ENCODE measurements around the gene GPR155.
A peak's percentile ranks its signal among the peaks of the same experiment; 100 is the strongest.
"Not testable (repeated sequence)": the region's sequence is repeated elsewhere in the genome, so short reads cannot be mapped to it uniquely, and the experiment has no call there.

The GPR155 gene

DNA sequence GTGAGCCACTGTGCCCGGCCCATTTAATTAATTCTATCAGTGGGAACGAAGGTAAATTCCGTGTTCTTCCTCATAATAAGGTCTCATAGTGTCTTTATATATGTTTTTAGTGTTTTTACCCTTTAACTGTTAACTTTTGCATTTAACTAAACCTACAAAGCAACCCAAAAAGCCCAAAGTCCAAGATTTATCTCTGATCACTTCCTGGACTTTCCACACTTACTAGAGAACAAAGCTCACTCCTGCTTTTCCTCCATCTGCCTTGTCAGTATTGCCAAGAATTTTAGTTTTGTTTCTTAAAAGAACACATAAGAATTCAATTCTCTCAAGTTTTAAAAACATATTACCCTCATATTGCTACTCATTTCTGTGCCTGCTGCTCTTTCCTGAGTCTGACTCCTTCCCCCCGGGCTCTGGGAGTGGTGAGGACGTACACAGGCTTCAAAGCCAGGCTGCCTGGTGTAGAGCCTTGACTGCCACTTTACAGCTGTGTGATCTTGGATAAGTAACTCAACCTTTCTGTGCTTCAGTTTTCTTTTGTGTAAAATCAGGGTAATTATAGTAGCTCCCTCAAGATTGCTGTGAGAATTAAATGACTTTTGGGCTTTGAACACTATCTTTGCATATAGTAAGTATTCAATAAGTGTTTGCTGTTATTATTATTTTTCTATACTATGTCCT, 24.9 kb upstream of the GPR155 start:
- Histone ChIP-seq H3K9ac (ENCODE audit: low read length) (no peak overlapping the region), H3K4me3 (ENCODE audit: low read depth in 1 of 2, low read length in 2 of 2) (no peak overlapping the region), H3K36me3 (ENCODE audit: insufficient read depth, low read length) (no peaks in the 10 kb centered on the region), H3K4me1 (ENCODE audit: insufficient read depth, low read length) (no peaks in the 10 kb centered on the region), H3K27me3 (ENCODE audit: control insufficient read depth in 1 of 2, insufficient read depth in 2 of 2, low read length in 2 of 2) (no peaks in the 10 kb centered on the region), H3K9me3 (ENCODE audit: low read length) (no peaks in the 10 kb centered on the region), H3K27ac (ENCODE audit: low read depth, low read length) (no peak overlapping the region)

DNA sequence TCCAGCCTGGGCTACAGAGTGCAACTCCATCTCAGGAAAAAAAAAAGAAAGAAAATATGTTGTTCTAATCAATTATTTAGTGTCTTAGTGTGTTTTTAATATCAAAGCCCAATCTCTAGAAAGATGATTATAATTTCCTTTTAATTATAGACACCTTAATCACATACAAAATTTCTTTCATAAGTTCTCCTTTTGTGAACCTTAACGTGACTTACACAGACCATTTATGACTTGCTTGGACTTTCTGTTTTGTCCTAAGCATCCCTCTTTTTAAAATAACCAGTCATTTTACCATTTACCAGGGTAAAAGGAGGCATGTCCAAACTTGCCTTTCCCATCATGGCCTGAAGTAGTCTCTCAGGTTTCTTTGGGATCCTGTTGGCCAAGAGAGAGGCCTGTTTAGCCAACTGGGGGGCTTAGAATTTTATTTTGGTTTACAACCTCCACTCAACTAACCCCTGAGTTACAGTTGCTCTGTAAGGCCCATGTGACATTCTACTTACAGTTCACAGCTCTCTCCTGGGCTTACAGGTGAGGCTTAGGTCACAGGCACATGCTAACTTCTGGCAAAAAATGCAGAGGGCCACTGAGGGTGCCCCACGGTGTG, 23.9 kb upstream of the GPR155 start:
- Histone ChIP-seq H3K36me3 (ENCODE audit: insufficient read depth, low read length) (no peaks in the 10 kb centered on the region), H3K4me3 (ENCODE audit: low read depth in 1 of 2, low read length in 2 of 2) (no peak overlapping the region), H3K27ac (ENCODE audit: low read depth, low read length) (no peak overlapping the region), H3K9ac (ENCODE audit: low read length) (no peak overlapping the region), H3K9me3 (ENCODE audit: low read length) (no peaks in the 10 kb centered on the region), H3K4me1 (ENCODE audit: insufficient read depth, low read length) (no peaks in the 10 kb centered on the region), H3K27me3 (ENCODE audit: control insufficient read depth in 1 of 2, insufficient read depth in 2 of 2, low read length in 2 of 2) (no peaks in the 10 kb centered on the region)

DNA sequence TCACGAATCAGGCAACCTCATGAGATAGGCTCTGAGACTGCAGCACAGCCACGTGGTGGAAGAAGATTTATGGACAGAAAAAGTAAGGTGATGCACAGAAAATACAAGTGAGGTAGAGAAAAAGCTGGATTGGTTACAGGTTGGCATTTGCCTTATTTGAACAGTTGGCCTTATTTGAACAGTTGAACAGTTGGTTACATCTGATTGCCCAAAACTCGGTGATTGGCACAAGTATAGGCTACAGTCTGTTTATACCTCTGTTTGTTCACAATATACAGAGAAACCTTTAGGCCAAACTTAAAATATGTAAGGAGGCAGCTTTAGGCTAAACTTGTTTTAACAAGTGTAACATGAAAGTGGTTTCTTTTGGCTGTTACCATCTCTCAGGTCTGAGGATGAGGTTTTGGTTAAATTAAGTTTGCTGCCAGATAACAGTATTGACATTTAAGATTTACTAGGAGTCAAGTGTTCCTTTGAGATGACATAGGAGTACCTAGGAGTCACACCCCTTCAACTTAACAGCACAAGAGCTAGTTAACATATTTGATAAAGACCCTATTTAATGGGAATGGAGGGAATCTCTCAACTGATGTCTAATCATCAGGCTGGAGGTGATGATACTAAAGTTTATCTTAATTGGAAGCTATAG, 16.5 kb upstream of the GPR155 start:
- Histone ChIP-seq H3K27ac (ENCODE audit: low read depth, low read length) (no peak overlapping the region), H3K4me1 (ENCODE audit: insufficient read depth, low read length) (no peaks in the 10 kb centered on the region), H3K9ac (ENCODE audit: low read length) (no peak overlapping the region)

DNA sequence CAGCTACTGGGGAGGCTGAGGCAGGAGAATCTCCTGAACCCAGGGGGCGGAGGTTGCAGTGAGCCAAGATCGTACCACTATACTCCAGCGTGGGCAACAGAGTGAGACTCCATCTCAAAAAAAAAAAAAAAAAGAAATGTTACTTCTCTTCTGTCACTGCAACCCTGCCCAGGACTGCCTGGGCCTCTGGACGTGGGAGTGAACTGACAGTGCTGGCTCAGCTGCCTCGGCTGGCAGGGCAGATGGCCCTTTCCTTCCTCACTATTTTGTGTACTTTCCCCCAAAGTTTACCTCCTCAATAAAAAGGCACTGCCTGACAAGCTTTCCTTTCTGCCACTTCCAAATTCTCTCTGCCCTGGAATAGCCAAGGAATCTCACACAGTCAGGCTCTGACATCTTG, 12.5 kb upstream of the GPR155 start:
- Histone ChIP-seq H3K4me3 (ENCODE audit: low read depth in 1 of 2, low read length in 2 of 2) (no peak overlapping the region), H3K27ac (ENCODE audit: low read depth, low read length) (no peak overlapping the region), H3K36me3 (ENCODE audit: insufficient read depth, low read length) (no peaks in the 10 kb centered on the region), H3K4me1 (ENCODE audit: insufficient read depth, low read length) (no peaks in the 10 kb centered on the region), H3K27me3 (ENCODE audit: control insufficient read depth in 1 of 2, insufficient read depth in 2 of 2, low read length in 2 of 2) (no peaks in the 10 kb centered on the region), H3K9me3 (ENCODE audit: low read length) (no peaks in the 10 kb centered on the region), H3K9ac (ENCODE audit: low read length) (no peak overlapping the region)

More for the DNA sequence above, 16.5 kb upstream of the GPR155 start:
- Histone ChIP-seq H3K9me3 (ENCODE audit: low read length) (no peaks in the 10 kb centered on the region), H3K36me3 (ENCODE audit: insufficient read depth, low read length) (no peaks in the 10 kb centered on the region), H3K4me3 (ENCODE audit: low read depth in 1 of 2, low read length in 2 of 2) (no peak overlapping the region), H3K27me3 (ENCODE audit: control insufficient read depth in 1 of 2, insufficient read depth in 2 of 2, low read length in 2 of 2) (no peaks in the 10 kb centered on the region)

DNA sequence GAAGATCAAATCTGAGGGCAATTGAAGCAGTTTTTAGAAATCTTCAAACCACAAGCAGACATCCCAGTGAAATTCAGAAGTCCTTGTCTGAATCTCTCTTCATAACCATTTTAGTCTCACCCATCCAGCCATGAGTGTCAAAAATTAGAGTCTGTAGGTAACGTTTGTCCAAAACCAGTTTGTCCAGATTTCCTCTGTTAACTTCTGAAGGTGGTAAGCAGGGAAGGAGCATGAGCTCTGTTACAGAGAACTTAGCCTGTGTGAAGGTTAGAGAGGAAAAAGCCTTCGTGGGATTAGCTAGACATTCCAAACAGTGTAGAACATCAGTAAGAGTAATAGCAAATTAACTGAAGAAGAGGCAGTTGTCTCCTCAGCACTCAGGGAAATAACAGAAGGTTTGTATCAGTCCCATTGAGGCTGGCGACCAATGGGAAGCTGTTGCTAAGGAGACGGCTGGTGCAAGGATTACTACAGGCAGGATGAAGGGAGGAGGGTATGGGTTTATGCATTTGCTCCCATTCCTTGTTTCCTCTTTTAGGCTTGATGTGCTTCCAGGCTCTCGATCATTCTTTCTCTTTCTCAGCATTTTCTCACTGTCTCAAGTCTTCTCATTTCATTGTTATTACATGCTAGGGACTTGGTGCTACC, 8.7 kb upstream of the GPR155 start:
- Histone ChIP-seq H3K9ac (ENCODE audit: low read length) (no peak overlapping the region), H3K27me3 (ENCODE audit: control insufficient read depth in 1 of 2, insufficient read depth in 2 of 2, low read length in 2 of 2) (no peaks in the 10 kb centered on the region), H3K4me3 (ENCODE audit: low read depth in 1 of 2, low read length in 2 of 2) (no peak overlapping the region), H3K27ac (ENCODE audit: low read depth, low read length) (no peak overlapping the region), H3K9me3 (ENCODE audit: low read length) (no peaks in the 10 kb centered on the region), H3K36me3 (ENCODE audit: insufficient read depth, low read length) (no peaks in the 10 kb centered on the region), H3K4me1 (ENCODE audit: insufficient read depth, low read length) (no peaks in the 10 kb centered on the region)

DNA sequence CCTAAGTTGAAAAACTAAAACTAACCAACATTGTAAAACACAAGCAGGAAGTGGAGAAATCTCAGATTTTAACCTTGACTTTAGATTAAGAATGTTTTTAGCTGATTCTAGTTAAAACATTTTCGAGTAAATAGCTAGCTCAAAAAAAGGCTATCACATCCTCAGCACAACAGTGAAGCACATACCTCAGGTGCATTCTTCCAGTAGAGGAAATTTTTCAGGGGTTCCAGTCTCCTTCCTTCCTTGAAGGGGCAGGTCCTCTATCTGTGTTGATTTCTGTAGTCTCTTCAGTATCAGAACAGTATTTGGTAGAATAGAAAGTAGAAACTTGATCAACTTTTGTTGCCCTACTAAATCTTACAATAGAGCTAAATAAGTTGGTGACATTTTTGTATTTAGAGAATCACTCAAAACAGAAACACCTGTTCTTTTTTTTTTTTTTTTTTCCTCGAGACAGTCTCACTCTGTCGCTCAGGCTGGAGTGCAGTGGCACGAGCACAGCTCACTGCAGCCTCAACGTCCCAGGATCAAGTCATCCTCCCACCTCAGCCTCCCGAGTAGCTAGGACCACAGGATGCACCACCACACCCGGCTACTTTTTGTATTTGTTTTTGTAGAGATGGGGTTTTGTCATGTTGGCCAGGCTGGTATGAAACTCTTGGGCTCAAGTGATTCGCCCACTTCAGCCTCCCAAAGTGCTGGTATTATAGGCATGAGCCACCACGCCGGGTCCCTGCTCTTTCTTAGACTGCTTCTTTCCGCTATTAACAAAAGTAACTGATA, 6.9 kb upstream of the GPR155 start:
- no peak overlapping the region for H3K4me3 ChIP-seq (ENCODE audit: low read depth in 1 of 2, low read length in 2 of 2)
- no peak overlapping the region for H3K9ac ChIP-seq (ENCODE audit: low read length)
- H3K9me3 ChIP-seq (ENCODE audit: low read length) = no peaks in the 10 kb centered on the region

DNA sequence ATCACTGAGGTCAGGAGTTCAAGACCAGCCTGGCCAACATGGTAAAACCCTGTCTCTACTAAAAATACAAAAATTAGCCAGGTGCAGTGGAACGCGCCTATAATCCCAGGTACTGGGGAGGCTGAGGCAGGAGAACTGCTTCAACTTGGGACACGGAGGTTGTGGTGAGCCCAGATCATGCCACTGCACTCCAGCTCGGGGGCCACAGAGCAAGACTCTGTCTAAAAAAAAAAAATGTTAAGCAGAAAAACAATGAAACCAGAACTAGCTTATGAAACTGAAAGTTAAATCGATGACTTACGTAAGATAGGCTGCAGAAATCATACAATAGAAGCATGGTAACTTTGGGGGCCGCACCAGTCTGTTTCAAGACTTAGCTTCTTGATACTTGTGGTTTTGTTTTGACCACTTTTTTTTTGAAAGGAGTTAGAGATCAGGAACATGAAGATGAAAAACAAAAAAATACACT, 6.2 kb upstream of the GPR155 start:
- no peaks in the 10 kb centered on the region for H3K9me3 ChIP-seq (ENCODE audit: low read length)
- no peaks in the 10 kb centered on the region for H3K36me3 ChIP-seq (ENCODE audit: insufficient read depth, low read length)
- no peaks in the 10 kb centered on the region for H3K4me1 ChIP-seq (ENCODE audit: insufficient read depth, low read length)
- no peak overlapping the region for H3K4me3 ChIP-seq (ENCODE audit: low read depth in 1 of 2, low read length in 2 of 2)
- H3K27me3 ChIP-seq (ENCODE audit: control insufficient read depth in 1 of 2, insufficient read depth in 2 of 2, low read length in 2 of 2) = no peaks in the 10 kb centered on the region
- no peak overlapping the region for H3K27ac ChIP-seq (ENCODE audit: low read depth, low read length)
- no peak overlapping the region for H3K9ac ChIP-seq (ENCODE audit: low read length)

More for the DNA sequence above, 6.9 kb upstream of the GPR155 start:
- Histone ChIP-seq H3K36me3 (ENCODE audit: insufficient read depth, low read length) (no peaks in the 10 kb centered on the region), H3K27ac (ENCODE audit: low read depth, low read length) (no peak overlapping the region), H3K27me3 (ENCODE audit: control insufficient read depth in 1 of 2, insufficient read depth in 2 of 2, low read length in 2 of 2) (no peaks in the 10 kb centered on the region), H3K4me1 (ENCODE audit: insufficient read depth, low read length) (no peaks in the 10 kb centered on the region)

DNA sequence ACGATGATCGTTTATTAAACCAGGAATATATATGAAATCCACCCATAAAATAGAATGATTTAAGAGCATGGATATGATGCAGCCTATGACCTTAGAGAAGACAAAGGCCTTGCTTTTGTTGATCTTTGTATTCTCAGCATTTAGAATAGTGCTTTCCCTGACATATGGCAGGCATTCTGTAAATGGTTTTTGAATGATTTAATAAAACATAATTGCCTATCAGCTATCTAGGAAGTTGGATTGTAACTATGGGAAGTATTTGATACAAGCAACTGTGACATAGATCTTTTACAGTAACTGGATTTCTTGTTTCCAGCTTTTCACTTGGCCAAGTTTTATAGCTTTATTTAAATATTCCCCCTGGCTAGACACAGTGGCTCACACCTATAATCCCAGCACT, 5.1 kb upstream of the GPR155 start:
- H3K27ac ChIP-seq (ENCODE audit: low read depth, low read length) = no peak overlapping the region
- no peak overlapping the region for H3K4me3 ChIP-seq (ENCODE audit: low read depth in 1 of 2, low read length in 2 of 2)
- no peaks in the 10 kb centered on the region for H3K4me1 ChIP-seq (ENCODE audit: insufficient read depth, low read length)

DNA sequence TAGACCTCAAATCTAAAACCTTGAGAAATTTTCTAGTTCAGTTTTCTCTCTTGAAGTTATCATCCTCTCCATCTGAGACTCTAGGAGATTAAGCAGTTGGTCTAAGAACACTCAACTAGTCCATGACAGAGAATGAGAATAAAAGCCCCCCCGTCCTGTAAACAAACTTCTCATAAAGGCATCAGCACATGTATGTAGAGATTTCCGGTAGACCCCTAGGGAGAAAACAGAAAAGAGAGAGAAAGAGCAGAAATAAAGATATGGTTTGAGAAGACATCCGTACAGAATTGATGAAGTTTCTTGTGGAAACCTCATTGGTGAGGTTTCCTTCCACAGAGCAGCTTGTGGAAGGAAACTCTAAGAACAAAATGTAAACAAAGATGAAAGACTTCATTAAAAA, 3.2 kb upstream of the GPR155 start:
- H3K9ac ChIP-seq (ENCODE audit: low read length) = no peak overlapping the region
- H3K4me1 ChIP-seq (ENCODE audit: insufficient read depth, low read length) = peaks cover 4% of the 10 kb centered on the region
- no peaks in the 10 kb centered on the region for H3K9me3 ChIP-seq (ENCODE audit: low read length)
- H3K27ac ChIP-seq (ENCODE audit: low read depth, low read length) = no peak overlapping the region
- H3K36me3 ChIP-seq (ENCODE audit: insufficient read depth, low read length) = no peaks in the 10 kb centered on the region
- no peak overlapping the region for H3K4me3 ChIP-seq (ENCODE audit: low read depth in 1 of 2, low read length in 2 of 2)
- no peaks in the 10 kb centered on the region for H3K27me3 ChIP-seq (ENCODE audit: control insufficient read depth in 1 of 2, insufficient read depth in 2 of 2, low read length in 2 of 2)

More for the DNA sequence above, 5.1 kb upstream of the GPR155 start:
- Histone ChIP-seq H3K9me3 (ENCODE audit: low read length) (no peaks in the 10 kb centered on the region), H3K27me3 (ENCODE audit: control insufficient read depth in 1 of 2, insufficient read depth in 2 of 2, low read length in 2 of 2) (no peaks in the 10 kb centered on the region), H3K36me3 (ENCODE audit: insufficient read depth, low read length) (no peaks in the 10 kb centered on the region), H3K9ac (ENCODE audit: low read length) (no peak overlapping the region)

DNA sequence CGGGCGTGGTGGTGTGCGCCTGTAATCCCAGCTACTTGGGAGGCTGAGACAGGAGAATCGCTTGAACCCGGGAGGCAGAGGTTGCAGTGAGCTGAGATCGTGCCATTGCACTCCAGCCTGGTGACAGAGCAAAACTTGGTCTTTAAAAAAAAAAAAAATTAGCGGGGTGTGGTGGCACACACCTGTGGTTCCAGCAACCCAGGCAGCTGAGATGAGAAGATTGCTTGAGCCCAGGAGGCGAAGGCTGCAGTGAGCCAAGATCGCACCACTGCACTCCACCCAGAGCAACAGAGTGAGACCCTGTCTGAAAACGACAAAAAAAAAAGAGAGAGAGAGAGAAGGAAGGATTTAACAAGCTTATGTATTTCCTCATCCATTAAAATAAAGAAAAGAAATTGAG, 2.7 kb upstream of the GPR155 start:
- H3K9ac ChIP-seq (ENCODE audit: low read length); H3K27me3 ChIP-seq (ENCODE audit: control insufficient read depth in 1 of 2, insufficient read depth in 2 of 2, low read length in 2 of 2); H3K4me3 ChIP-seq (ENCODE audit: low read depth in 1 of 2, low read length in 2 of 2); H3K36me3 ChIP-seq (ENCODE audit: insufficient read depth, low read length); H3K9me3 ChIP-seq (ENCODE audit: low read length); H3K4me1 ChIP-seq (ENCODE audit: insufficient read depth, low read length); H3K27ac ChIP-seq (ENCODE audit: low read depth, low read length): not testable (repeated sequence)

DNA sequence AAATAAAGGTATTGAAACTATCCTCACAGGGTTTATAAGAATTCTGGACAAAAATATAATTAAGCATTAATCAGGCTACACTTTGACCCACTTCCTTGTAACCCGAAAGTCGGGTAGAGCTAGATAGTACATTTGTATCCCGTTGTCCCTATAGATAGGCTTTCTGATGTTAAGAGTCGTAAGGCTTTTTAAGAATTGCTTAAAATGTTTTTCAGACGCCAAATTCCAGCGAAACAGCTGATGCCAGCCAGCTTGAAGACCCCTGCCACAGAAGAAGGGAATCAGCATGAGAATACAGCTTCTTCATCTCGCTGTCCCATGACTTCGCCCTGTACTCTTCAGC, 962 bp upstream of the GPR155 start:
- no peaks in the 10 kb centered on the region for H3K36me3 ChIP-seq (ENCODE audit: insufficient read depth, low read length)
- H3K4me1 ChIP-seq (ENCODE audit: insufficient read depth, low read length) = peaks cover 16% of the 10 kb centered on the region
- H3K9ac ChIP-seq (ENCODE audit: low read length) = no peak overlapping the region
- H3K27me3 ChIP-seq (ENCODE audit: control insufficient read depth in 1 of 2, insufficient read depth in 2 of 2, low read length in 2 of 2) = no peaks in the 10 kb centered on the region
- H3K4me3 ChIP-seq (ENCODE audit: low read depth in 1 of 2, low read length in 2 of 2) = peak overlapping the region in 1 of 2 donors; percentile 70
- peak overlapping the region; percentile 89 for H3K27ac ChIP-seq (ENCODE audit: low read depth, low read length)
- H3K9me3 ChIP-seq (ENCODE audit: low read length) = no peaks in the 10 kb centered on the region
